NCI-H1694 (cell line): ENCODE data around the gene ARHGAP12.

ENCODE experiments used
- DNase-seq: peaks from one replicate; lab custom pipeline; 2025; lab: John Stamatoyannopoulos, UW

ARHGAP12 gene

GRCh38 chr10:31947144-31947926 is 18.7 kb upstream of the ARHGAP12 start:
- peak; percentile 92 for DNase-seq

GRCh38 chr10:31945392-31945791 is 16.8 kb upstream of the ARHGAP12 start:
- DNase-seq, result no peak

- no peak for DNase-seq
Measured at GRCh38 chr10:31944071-31944433, 15.4 kb upstream of the ARHGAP12 start.

GRCh38 chr10:31942892-31943291 is 14.3 kb upstream of the ARHGAP12 start:
- no peak for DNase-seq

- no peak for DNase-seq
Measured at GRCh38 chr10:31942435-31942834, 13.8 kb upstream of the ARHGAP12 start.

- no peak for DNase-seq
Measured at GRCh38 chr10:31940839-31941653, 12.4 kb upstream of the ARHGAP12 start.

- DNase-seq, result no peak
Measured at GRCh38 chr10:31939797-31940708, 11.4 kb upstream of the ARHGAP12 start.

GRCh38 chr10:31937371-31937770 is 8.7 kb upstream of the ARHGAP12 start:
- no peak for DNase-seq

GRCh38 chr10:31936933-31937332 is 8.3 kb upstream of the ARHGAP12 start:
- DNase-seq, result no peak

- no peak for DNase-seq
Measured at GRCh38 chr10:31936086-31936485, 7.5 kb upstream of the ARHGAP12 start.

- DNase-seq, result no peak
Measured at GRCh38 chr10:31935678-31936077, 7.0 kb upstream of the ARHGAP12 start.

- no peak for DNase-seq
Measured at GRCh38 chr10:31932838-31933237, 4.2 kb upstream of the ARHGAP12 start.

GRCh38 chr10:31930856-31931255 is 2.2 kb upstream of the ARHGAP12 start:
- DNase-seq, result no peak

- DNase-seq, result peak; percentile 10
Measured at GRCh38 chr10:31930023-31930751, 1.6 kb upstream of the ARHGAP12 start.

- peak; percentile 35 for DNase-seq
Measured at GRCh38 chr10:31929261-31930022, 811 bp upstream of the ARHGAP12 start.

- DNase-seq, result no peak
Measured at GRCh38 chr10:31927884-31928548, 615 bp downstream of the ARHGAP12 start.

GRCh38 chr10:31927565-31927883 is 1.1 kb downstream of the ARHGAP12 start:
- DNase-seq, result peak; percentile 1

GRCh38 chr10:31926765-31927564 is 1.7 kb downstream of the ARHGAP12 start:
- no peak for DNase-seq

GRCh38 chr10:31926160-31926559 is 2.5 kb downstream of the ARHGAP12 start:
- DNase-seq, result no peak

- no peak for DNase-seq
Measured at GRCh38 chr10:31924833-31925232, 3.8 kb downstream of the ARHGAP12 start.
